Measurements from ENCODE around the gene MEAF6. TPM values are rescaled to one million over a fixed set of nuclear protein-coding genes. Genes with fewer than 3 reads are reported as not detected.

MEAF6 gene
- total RNA-seq, 1 experiment from 2014 or later: 85.5 TPM

DNA sequence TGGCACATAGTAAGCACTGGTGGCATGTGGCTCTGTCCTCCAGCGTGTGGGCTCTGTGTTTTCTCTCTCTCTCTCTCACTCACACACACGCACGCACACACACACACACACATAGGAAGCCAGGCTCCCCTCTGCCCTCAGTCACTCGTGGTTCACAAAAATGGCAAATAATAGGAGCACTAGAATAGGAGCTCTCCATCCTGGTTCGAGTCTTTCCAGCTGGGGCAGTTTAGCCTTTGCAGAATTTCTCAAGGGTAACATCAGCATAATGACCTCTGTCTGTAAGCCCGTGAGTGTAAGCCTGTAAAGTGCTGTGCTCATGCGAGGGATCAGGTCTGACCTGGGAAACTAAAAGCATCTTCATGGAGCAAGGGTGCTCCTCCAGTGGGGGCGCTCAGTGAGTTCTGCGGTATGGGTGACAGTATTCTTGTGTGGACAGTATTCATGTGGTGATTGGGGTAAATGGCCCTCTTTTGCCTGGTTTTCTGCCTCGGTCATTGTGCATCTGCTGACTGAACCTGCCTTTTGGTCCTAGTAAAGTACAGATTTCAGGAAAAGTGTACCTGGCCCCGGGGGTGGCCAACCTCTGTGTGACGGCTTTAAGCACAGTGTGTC, 41.0 kb downstream of the MEAF6 start:
- DNase-seq (ENCODE audit: low read depth): peak; percentile 43

DNA sequence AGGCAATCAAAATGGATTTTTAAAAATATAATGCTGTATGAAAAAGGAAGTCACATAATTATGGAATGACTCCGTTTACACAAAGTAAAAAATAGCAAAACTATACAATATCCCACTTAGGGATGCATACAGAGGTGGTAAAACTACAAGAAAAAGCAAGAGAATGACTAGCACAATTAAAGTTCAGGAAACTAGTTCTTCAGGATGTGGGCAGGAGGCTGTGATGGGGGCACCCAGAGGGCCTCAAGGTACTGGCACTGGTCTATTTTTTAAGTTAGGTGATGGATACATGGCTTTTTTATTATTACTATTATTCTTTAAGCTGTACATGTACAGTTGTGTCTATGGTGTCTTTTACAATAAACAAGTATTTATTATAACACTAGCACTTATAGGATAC, 41.6 kb downstream of the MEAF6 start:
- no peak for DNase-seq (ENCODE audit: low read depth)

DNA sequence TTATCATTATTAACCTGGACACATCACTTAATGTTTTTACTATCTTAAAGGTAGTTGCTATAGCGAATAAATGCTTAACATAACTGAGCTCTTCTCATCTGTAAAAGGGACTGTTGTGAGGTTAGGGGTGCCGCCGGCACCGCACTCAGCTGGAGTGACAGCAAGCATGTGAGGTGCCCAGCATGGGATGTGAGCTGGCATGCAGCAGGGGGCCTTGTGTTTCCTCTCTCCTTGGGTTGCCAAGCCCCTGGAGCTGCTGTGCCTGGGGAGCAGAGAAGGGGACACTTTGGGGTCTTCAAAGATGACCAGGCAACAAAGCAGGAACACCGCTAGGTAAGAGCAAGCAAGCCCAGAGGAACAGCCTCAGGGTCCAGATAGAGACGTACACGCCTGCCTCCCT, 42.3 kb downstream of the MEAF6 start:
- no peak for DNase-seq (ENCODE audit: low read depth)

DNA sequence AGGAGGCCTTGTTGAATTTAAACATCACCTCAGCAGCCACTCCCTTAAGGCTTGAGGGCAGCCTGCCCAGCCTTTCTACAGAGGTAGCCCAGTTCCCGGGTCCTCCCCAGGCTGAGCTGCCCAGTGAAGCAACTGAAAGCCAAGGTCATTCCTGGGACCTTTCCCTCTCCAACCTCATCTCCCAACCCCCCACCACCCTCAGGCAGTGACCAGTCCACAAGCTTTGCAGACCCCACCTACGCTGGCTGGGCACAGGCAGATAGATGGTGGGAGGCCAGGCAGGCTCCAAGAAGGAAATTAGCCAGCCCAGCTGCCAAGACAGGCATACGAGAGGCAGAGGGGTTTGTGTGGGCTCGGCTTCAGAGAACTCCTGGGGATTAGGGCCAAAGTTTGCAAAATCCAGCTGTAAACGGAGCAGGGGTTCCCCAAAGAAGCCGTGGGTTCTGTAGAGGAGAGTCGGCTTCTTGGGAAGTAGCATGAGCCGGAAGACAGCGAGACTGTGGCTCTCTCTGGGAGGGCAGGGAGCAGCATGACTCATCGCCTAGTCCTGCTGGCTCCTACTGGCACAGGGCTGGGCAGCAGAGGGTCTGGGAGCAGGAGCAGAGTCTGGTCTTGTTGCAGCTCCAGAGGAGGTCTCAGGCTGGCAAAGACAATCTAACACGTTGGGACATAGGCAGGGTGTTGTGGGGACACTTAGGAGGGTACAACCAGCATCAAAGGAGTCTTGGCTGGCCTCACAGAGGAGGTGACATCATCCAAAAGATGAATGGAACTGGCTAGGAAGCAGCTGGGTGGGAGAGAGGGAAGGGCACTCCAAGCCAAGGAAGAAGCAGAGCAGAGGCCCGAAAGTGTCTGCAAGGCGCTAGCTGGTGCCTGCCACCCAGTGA, 43.0 kb downstream of the MEAF6 start:
- peak; percentile 95 for DNase-seq (ENCODE audit: low read depth)

DNA sequence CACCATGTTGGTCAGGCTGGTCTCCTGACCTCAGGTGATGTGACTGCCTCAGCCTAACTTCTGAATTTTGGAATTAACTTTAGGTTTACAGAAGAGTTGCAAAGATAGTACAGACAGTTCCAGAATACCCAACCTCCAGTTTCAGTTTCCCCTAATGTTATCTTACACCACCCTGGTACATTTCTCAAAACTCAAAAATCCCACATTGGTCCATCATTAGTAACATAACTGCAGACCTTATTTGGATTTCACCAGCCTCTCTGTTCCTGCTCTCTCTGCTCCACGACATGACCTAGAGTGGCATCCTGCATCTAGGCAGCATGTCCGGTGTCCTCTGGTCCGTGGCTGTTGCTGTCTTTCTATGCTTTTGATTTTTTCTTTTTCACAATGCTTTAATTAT, 45.2 kb downstream of the MEAF6 start:
- no peak for DNase-seq (ENCODE audit: low read depth)

DNA sequence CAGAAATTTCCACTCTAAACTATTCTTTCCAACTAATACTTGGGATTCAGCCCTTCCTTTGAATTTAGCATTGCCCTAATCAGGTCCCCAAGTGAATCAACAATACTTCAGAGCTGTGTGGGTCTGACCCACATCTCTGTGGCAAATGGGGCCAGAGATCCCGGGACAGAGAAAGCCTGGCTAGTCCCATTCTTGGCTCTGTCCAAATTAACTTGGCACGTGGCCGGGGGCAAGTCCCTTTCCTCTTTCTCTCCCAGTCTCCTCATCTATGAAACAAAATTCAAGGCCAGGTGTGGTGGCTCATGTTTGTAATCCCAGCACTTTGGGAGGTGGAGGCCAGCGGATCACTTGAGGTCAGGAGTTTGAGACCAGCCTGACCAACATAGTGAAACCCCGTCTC, 46.5 kb downstream of the MEAF6 start:
- DNase-seq (ENCODE audit: low read depth): no peak

DNA sequence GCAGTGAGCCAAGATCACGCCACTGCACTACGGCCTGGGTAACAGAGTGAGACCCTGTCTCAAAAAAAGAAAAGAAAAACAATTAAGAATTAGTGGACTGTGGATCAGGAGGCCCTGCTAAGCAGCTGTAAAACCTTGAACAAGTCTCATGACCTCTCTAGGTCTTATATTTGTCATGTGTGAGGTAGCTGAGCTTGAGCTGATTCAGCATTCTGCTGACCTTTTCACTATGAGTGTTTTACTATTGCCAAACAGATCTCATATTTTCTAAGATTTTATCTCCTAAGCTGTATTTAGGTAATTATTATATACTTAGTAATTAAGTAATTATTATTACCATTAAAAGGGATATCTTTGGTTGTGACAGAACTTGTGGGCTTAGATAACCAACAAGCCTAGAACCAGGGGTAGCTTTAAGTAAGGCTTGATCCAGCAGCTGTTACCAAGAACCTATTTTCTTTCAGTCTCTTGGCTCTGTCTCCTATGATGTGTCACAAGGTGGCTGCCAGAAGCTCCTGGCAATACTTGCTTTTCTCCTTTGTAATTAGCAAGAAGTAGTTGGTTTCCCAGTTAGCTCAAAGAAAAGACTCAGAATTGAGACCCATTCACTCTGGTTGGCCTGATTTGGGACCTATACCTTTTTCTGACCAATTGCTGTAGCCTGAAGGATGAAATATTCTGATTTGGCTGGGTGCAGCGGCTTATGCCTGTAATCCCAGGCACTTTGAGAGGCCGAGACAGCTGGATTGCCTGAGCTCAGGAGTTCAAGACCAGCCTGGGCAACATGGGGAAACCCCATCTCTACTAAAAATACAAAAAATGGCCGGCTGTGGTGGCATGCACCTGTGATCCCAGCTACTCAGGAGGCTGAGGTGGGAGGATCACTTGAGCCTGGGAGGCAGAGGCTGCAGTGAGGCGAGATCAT, 48.7 kb downstream of the MEAF6 start:
- no peak for DNase-seq (ENCODE audit: low read depth)

DNA sequence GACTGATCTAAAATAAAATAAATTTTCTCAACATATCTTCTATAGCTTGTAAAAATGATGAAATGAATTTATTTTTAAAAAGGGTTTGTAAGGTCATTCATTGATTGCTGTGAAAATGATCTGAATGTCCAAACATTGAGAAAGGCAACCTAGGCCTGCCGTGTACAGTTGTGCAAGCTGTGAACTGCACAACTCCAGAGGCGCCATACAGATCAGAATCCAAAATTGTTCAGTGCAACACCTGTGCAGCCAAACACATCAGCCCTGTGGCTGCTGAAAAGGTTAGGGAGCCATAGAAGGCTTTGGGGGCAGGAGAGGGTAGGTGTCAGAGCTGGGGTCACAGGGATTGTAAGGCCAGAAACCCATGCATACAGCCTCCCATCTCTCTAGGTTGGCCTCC, 50.1 kb downstream of the MEAF6 start:
- DNase-seq (ENCODE audit: low read depth): no peak

DNA sequence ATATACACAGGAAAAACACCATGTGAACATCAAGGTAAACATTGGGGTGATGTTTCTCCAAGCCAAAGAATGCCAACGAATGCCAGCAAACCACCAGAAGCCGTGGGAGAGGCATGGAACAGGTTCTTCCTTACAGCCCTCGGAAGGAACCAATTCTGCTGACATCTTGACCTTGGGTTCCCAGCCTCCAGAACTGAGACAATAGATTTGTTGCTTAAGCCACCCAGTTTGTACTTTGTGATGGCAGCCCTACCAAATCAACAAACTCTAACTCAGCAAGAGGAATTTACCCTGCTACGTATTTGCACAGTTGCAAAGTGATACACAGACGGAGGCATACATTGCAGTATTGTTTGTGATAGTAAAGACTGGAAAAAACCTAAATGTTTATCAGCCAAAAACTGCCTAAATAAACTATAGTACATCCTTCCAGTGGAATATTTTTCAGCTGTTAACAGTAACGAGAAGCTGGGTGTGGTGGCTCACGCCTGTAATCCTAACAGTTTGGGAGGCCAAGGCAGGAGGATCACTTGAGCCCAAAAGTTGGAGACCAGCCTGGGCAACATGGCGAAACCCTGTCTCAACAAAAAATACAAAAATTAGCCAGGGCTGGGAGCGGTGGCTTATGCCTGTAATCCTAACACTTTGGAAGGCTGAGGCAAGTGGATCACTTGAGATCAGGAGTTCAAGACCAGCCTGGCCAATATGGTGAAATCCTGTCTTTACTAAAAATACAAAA, 52.7 kb downstream of the MEAF6 start:
- no peak for DNase-seq (ENCODE audit: low read depth)

DNA sequence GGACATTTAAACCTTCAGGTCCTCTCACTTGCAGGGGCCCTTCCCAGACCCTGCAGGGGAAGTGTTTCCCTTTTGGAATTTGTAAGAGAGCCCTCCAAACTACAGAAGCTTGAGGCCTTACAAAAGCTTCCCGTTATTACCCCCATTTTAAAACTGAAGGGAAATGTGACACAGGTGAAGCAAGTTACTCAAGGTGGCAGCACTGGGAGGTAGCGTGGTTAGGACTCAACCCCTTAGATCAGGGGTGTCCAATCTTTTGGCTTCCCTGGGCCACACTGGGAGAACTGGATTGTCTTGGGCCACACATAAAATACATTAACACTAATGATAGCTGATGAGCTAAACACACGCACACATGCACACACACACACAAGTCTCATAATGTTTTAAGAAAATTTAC, 56.0 kb downstream of the MEAF6 start:
- no peak for DNase-seq (ENCODE audit: low read depth)

DNA sequence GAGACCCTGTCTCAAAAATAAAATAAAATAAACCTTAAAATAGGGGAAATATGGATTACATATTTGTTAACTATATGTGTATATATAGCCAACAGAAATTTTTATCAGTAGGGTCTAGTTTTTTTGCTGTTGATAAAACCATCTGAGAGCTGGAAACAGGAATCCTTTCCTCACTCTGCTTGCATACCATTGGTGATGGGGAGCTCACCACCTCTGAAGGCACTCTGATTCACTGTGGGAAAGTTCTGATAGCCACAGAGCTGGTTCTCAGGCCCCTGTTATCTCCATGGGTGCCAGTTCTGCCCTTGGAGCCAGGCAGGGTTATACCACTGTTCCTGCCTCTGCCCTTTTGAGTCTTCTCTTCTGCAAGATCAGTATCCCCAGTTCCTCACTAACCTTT, 58.0 kb downstream of the MEAF6 start:
- DNase-seq (ENCODE audit: low read depth): no peak

DNA sequence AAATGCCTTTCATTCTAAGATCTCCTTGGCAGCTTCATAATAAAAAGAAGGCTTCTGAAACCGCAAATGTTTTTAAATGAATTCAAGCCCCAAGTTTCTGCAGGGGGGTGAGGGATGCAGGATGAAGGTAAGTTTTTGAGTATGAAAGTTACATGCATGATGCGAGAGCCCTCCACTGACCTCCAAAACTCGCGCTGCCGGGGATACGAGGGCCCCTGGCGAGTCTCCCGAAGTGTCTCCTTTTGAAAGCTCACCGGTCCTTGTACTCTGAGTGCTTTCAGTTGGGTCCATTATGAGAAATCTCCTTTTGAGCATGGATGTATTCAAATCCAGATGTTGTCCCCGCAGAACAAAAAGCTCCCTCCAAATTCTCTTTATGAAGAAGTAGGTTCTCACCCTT, 59.0 kb downstream of the MEAF6 start:
- DNase-seq (ENCODE audit: low read depth): no peak

DNA sequence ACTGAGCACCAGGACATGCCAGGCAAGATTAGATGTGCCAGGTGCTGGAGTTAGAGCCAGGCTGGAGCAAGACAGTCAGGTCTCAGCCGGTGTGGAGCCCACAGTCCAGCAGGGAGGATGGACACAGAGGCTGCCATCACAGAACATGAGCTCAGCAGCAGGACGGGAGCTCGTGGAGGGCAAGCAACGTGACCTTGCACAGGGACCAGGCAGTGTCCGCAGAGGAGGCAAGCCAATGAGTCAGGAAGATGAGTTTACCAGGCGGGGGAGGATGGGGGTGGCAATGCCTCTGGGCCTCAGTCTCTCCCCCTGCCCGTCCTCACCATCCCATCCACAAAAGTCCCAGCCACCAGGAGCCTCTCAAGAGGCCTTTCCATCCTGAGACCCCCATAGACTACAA, 60.9 kb downstream of the MEAF6 start:
- peak; percentile 48 for DNase-seq (ENCODE audit: low read depth)

DNA sequence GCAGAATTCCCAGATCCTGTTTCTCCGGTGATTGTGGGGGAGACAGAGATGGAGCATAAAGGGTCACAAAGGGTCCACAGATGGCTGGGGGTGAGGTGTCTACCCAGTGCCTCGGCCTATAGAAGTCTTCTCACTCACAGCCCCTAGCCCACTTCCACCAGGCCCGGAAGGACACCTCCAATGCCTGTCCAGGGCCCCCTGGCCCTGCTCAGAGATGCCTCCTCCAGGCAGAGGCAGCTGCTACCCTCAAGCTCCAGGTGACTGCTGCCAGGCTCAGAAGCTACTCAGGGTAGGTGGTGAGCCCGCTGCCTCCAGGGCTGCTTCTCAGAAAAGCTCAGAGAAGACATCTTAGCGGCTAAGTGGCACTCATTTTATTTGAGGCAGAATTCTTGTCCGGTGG, 62.1 kb downstream of the MEAF6 start:
- no peak for DNase-seq (ENCODE audit: low read depth)

DNA sequence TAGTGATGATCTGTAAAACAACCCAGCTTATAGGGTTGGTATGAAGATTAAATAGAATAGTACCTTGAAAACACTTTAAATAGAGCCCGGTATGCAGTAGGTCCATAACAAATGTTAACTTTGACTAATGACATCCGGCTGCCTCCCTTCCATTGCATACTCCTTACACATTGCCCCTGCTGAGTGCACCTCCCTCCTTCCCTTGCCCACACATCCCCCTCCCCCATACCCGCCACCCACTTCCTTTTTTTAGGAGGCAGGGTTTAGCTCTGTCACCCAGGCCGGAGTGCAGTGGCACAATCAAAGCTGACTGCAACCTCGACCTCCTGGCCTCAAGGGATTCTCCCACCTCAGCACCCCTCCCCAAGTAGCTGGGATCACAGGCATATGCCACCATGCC, 64.6 kb downstream of the MEAF6 start:
- DNase-seq (ENCODE audit: low read depth): no peak

DNA sequence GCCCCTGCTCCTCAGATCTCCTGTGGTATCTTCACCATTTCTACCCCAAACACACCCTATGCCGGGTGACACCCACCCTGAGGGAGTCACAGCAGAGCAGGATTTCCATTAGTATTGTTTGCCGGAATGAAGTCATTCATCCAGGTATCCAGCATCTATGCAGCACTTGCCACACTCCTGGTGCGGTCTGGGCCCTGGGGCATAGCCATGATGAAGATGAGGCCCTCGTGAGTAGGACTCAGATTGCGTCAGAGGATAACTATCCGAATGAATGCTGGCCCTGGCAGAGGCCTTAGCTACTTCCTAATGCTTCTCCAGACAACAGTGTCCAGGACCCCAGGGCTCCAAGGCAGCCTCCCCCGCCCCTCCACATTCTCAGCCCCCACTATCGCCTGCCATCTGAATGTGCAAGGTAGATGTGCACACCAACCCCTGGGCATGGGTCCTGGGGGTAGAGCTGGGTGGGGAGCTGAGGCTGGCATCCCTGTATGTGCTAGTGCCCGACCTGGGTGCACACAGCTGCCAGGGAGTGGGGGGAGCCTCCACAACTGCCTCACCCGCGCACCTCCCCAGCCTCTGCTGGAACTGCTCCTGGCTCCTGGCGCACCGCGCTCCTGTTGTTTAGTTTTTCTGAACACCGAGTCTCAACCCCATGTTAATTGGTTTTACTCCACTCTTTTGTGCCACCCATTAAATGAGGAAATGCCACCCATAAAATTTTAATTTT, 65.7 kb downstream of the MEAF6 start:
- DNase-seq (ENCODE audit: low read depth): peak; percentile 68

DNA sequence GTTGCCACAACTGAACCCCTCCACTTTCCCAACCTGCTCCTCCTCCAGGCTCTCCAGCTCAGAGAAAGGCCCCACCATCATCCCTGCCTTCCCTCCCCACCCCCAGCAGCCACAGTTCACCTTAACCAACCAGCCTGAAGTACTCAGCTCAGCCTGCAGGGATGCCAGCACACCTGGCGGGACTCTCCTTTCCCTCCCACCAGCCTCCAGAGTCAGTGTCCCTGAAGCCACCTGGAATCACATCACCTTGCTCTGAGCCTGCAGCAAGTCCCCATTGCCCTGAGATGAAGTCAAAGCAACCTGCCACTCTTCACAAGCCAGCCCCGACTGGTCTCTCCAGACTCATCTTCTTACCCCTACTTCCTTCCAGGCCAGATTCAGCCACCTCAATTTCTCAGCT, 66.4 kb downstream of the MEAF6 start:
- DNase-seq (ENCODE audit: low read depth): no peak

DNA sequence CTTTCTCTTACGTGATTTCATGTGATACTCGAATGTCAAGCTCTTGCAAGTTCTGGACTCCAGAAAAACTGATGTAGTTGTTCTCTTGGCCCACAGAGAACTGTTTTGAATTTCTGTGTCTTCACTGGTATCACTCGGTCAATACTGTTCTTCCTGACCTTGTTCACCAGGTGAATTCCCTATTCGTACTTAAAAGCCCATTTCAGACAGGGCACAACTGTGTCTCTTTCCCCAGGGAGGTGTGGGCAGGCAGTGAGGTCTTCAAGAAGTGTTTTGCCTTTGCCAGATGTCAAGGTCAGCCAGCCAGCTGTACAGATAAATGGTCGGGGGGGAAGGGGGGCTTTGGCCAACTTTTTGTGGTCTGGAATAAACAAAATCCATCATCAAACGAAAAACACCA, 67.7 kb downstream of the MEAF6 start:
- no peak for DNase-seq (ENCODE audit: low read depth)

DNA sequence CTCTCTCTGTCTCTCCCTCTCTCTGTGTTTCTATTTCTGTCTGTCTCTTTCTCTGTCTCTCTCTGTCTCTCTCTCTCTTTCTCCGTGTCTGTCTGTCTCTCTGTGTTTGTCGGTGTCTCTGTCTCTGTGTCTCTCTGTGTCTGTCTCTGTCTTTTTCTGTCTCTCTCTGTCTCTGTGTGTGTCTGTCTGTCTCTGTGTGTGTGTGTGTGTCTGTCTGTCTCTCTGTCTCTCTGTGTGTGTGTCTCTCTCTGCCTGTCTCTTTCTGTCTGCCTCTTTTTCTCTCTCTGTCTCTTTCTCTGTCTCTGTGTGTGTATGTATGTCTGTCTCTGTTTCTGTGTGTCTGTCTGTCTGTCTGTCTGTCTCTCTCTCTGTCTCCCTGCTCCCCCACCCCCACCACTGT, 71.9 kb downstream of the MEAF6 start:
- DNase-seq (ENCODE audit: low read depth): no peak

Data from RPMI7951 (cell line).